HuH-7.5 (cell line): ENCODE data around the gene TRIM9.

Source experiments
- DNase-seq: peaks from one replicate; pipeline ENCODE4 v3.0.0; 2011; ENCODE audit warnings: low spot score

The TRIM9 gene

GRCh38 chr14:51058382-51058781 lies 36.5 kb downstream of the TRIM9 start:
- DNase-seq: no peak

- no peak for DNase-seq
Observed at GRCh38 chr14:51056421-51056820, 38.5 kb downstream of the TRIM9 start.

DNA sequence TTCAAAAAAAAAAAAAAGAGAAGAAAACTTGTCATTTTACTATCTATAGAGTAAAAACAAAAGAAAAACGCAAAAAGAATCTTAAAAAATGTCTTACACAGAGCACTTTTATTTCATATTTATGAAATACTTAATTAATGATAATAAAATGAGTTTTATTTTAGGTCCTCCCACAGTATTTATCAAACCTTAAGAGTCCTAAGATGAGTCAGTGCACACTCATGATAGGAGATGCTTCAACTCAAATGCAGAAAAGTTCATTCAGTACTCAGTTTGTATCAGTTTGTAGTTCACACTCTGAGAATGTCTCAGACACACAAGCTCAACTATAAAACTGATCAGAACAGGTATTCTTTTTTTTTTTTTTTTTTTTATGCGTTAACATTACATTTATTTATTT lies 41.7 kb downstream of the TRIM9 start:
- DNase-seq: no peak

GRCh38 chr14:51044961-51045360 lies 49.9 kb downstream of the TRIM9 start:
- DNase-seq: no peak

DNA sequence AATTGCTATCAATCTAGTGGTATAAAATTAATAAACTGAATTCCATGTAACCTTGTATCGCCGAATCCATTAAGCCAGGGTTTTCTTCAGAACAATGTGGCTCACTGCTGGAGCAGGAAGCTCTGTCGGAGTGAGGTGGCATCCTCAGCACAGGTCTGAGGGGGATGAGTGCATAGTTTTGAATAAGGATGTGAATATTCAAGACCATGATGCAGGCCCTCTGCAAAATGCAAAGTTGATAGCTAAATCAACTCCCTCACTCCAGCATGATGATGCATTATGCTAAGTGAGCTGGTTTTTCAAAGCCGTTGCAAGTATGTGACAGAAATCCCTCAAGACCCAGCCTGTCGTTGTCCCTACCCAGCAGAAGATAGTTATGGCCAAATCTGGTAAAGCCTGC lies 53.0 kb downstream of the TRIM9 start:
- DNase-seq: no peak

DNA sequence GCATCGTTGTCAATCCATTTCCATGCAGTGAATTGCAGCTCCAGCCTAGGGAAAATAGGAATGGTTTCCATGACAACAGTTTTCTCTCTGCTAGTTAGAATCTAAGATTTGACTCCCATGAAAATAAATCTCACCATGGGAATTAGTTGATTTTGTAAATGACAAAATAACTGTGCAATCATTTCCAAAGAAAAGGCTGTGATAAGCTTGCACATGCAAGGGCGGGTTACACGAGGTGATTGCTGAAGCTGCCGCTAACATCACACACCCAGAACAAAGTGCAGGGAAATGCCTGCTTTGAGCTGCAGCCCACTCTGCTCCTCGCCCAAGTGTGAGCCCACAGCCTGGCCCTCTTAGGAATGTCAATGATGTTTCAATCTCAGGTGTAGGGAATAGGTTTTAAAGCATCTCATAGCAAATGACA lies 53.8 kb downstream of the TRIM9 start:
- no peak for DNase-seq

GRCh38 chr14:51039252-51039651 lies 55.7 kb downstream of the TRIM9 start:
- no peak for DNase-seq

GRCh38 chr14:51035611-51036192 lies 59.2 kb downstream of the TRIM9 start:
- DNase-seq: peak; percentile 13

DNA sequence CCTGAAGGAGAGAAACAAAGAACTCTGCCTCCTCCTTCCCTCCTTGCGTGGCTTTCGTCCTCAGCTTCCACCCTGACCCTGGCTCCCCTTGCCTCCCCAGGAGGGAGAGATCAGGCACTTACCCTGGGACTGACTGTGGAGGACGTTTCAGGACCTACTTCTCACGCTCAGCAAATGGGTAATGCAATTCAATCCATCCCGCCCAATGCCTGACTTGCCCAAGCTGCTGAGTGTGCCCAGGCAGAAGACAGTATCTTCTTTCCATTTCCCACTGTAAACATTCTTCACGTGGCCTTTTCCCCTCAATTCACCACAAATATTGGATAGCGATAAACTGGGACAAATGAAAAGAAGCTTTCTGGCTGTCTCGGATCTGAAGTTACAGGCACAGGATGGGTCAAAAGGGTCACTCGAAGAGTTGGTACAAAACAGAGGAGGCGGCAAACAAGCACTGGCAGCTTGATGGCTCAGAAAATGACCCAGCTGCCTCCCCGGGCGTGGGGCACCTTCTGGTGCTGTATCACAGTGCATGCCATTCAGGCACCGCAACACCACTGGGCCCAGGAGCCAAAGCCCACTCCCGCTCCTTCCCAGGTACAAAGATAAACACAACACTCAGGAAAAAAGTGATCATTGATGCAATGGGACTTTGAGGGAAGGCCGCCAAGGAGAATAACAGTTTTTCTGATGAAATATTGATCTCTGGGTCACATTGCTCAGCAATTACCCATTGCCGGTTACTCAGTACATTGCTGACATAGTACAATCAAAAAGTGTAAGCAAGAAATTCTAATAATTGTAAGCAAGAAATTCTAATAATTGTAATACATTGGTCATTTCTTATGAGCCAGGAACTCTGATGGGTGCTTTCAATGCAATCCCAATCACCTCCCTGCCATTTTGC lies 65.8 kb downstream of the TRIM9 start:
- no peak for DNase-seq

DNA sequence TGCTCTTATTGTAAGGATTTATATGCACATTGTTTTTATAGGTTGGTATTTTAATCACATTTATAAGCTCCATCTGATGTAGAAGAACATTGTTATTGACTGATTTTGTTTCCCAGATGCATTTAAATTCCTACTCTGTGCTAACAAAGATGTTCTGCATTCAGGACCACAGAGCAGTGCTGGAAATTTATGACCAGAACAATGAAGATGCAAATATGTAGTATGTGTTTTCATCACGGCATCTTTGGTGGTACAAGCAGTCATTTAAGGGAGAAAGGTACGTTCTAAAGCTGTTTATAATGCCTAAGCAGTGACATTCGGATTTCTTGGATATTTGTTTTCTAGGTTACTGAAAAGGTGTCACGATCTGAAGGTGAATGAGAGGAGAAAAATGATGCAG lies 66.5 kb downstream of the TRIM9 start:
- DNase-seq: no peak

DNA sequence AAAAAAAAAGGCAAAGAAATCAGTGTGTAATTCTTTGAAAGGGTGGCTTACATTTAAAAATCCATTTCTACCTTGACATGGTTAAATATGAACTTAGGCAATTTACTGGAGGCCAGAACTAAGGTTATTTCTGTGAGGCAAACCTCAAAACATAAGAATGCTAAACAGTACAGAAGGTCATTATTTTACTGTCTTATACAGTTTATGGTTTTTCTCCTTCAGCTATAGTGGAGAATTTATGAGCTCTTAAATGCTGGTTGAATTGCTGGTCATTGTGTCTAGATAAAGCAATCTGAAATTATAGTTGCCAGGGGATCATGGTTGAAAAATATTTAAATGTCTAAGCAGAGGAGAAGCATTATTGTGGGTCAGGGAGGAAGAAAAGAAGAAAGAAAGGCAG lies 70.5 kb downstream of the TRIM9 start:
- no peak for DNase-seq

- DNase-seq: no peak
Observed at GRCh38 chr14:51023964-51024363, 70.9 kb downstream of the TRIM9 start.

DNA sequence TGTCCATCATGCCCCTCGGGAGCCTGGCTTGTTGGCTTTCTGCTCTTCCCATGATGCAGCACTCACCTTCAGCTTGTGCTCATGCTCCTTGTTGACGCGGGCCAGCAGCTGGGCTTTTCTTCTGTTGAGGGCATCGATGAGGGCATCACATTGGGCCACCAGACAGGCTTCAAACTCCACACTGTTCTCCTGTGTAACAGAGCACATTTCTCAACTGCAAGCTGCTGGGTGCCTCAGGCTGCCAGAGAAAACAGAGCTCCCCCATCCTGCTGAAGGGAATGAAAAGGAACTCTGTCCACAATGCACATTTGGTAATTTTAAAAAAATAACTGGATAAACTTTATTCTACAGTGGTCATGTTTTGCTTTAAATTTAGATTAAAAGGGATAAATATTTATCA lies 72.1 kb downstream of the TRIM9 start:
- DNase-seq: no peak

DNA sequence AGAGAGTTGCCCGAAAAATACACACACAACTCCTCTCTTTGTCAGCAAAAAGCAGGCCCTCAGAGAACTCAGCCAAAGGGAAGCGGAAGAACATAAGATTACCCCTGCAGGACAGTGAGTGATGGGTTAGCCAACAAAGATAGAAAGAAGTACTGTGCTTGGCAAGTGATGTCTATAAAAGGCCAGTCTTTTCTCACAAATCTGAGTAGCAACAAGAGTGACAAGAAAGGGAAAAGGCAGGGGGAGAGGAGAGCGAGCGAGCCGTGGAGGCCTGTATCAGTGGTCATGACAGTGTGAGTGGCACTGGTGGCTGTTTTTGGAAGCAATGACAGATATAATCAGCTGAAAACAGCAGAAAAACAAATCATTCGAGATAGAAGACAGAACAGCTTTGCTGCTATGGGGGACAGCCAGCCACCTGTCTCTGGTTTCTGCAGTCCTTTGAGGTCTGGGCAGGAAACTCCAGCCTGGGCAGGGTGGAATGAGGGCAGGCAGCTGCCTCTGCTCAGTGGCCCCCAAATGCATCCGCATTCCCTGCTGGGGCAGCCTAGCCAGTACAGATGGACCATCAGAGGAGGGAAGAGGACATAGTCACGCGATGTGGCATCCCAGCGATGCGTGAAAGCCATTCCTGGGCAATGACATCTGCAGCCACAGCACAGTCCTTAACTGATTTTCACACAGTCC lies 74.7 kb downstream of the TRIM9 start:
- DNase-seq: no peak

GRCh38 chr14:51019089-51019488 lies 75.8 kb downstream of the TRIM9 start:
- DNase-seq: no peak

GRCh38 chr14:51018521-51018920 lies 76.4 kb downstream of the TRIM9 start:
- no peak for DNase-seq

DNA sequence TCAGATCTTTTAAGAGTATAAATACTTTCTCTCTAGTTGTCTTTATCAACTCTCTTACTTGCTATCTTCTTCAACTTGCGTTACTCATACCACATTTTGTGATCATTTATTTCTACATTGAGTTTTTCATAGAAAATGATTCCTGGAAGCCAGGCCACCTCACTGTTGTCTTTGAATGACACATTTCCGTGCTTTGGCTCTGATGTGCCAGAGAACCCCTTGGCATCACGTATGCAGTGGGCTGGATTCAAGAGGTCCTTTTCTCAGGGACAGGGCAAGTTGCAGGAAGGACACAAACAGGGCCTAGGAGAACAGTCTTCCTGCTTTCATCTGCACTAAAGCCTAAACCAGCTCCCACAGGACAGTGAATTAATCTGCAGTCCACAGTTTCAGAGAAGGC lies 80.3 kb downstream of the TRIM9 start:
- DNase-seq: no peak

DNA sequence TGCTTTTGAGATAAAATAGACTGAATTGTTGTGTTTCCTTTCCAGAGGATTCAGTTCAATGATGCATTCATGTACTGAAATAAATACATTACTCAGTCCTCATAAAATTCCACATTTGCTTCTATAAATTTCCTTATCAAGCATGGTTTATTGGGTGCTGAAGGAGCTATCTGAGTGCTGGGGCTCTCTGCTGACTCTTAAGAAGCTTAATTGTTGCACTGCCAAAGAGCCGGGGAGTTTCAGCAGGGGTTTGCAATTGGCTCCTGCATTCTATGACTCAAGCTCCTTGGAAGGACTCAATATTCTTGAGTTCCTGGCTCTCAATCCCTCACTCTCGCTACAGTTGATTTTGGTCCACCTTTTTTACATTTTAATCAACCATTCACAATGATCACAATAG lies 80.8 kb downstream of the TRIM9 start:
- no peak for DNase-seq

DNA sequence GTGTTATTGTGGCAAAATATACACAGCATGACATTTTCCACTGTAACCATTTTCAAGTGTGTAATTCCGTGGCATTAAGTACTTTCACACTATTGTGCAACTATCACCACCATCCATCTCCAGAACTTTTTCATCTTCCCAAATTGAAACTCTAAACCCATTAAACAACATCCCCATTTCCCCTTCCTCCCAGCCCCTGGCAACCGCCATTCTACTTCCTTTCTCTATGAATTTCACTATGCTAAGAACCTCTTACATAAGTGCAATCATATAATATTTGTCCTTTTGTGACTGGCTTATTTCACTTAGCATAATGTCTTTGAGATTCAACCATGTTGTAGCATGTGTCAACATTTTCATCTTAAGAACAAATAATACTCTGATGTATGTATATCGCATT lies 82.8 kb downstream of the TRIM9 start:
- no peak for DNase-seq

GRCh38 chr14:51008446-51008845 lies 86.5 kb downstream of the TRIM9 start:
- DNase-seq: no peak

DNA sequence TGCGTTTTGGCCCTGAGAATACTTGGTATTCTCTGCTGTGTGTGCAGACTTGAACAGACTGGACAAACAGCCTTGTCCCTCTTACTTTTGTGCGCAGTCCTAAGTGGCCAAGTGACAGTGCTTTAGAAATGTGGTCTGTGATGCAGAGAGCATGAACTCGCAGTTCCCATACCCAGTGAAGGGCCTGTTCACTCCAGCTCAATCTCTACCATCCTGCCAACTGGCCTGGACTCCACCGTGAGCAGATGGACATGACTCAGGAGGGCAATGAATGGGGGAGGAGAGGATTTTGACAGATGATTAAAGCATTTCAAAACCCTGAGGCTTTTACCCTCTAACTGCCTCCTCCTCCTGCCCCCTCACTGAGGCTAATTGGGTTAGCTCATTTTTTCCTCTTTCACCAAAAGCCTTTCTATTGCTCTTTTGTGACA lies 88.1 kb downstream of the TRIM9 start:
- DNase-seq: no peak

- DNase-seq: no peak
Observed at GRCh38 chr14:51006324-51006723, 88.6 kb downstream of the TRIM9 start.
